H1 (cell line): ENCODE measurements around the gene ALOX12. TPM values are rescaled to one million over a fixed set of nuclear protein-coding genes. Genes with fewer than 3 reads are reported as not detected.

Experiments used
- RXRA ChIP-seq: IDR thresholded peaks from 2 replicates; pipeline ENCODE4 v1.6.1; 2011; ENCODE audit warnings: low read depth, mild to moderate bottlenecking, low read length, moderate library complexity; ENCODE audit not compliant: insufficient read depth
- TBP ChIP-seq: IDR thresholded peaks from 2 replicates; pipeline ENCODE4 v1.6.1; 2011; ENCODE audit warnings: low read depth, low read length, improper control_type of control experiment
- polyA plus RNA-seq, 7 experiments: library from polyadenylated mRNA; depleted of rRNA in 3 of 7; stranded (reverse) in 5 of 7; unstranded in 2 of 7; fragments of >200 nt in 5 of 7; fragments of 200-250 nt in 2 of 7; gene quantifications; 1 replicate in 5 of 7; 2 replicates in 1 of 7; 4 replicates in 1 of 7; pipeline versions ENCODE4 v1.2.1 to v1.2.3, GENCODE V29; 2011 to 2013; ENCODE audit warnings: missing spikeins in 2 of 7, mixed read lengths in 2 of 7
- total RNA-seq: library from RNA; stranded (reverse); fragmentation: NEBNext Ultra II Directional; extraction: Animal tissue kit (Norgen Biotek cat#: 25700); gene quantifications from 2 replicates; pipeline ENCODE4 v1.2.1, GENCODE V29; 2021

The ALOX12 gene
- total and polyA plus RNA-seq, 2 of the 8 experiments (the other 6 are each of a cell fraction or from before 2014, with no cell fraction given): 1.4 to 2.0 TPM

- no peak for TF ChIP-seq TBP
- no peak for TF ChIP-seq RXRA
- TF ChIP-seq, all 59 proteins: peak for 0
Observed at GRCh38 chr17:7007143-7007542, 11.3 kb downstream of the ALOX12 start (continued).
